Effector memory CD4-positive, alpha-beta T cell (primary cell): ENCODE data around the gene SLC34A3.

Source experiments
- DNase-seq, 3 donors: peaks; one replicate each; pipeline ENCODE4 v3.0.0-alpha.2; 2020
- H3K27ac ChIP-seq: 2 replicates; pipeline ENCODE4 v1.7.0; 2013; ENCODE audit warnings: mild to moderate bottlenecking, low read length, moderate library complexity; ENCODE audit not compliant: insufficient read depth, poor library complexity, severe bottlenecking
- H3K27me3 ChIP-seq: replicated peaks from 2 replicates; pipeline ENCODE4 v1.7.0; 2013; ENCODE audit warnings: mild to moderate bottlenecking, low read length; ENCODE audit not compliant: insufficient read depth, control insufficient read depth, poor library complexity, severe bottlenecking
- H3K36me3 ChIP-seq: 2 replicates; pipeline ENCODE4 v1.7.0; 2013; ENCODE audit warnings: mild to moderate bottlenecking, low read length, moderate library complexity; ENCODE audit not compliant: control insufficient read depth, insufficient read depth
- H3K4me1 ChIP-seq: 2 replicates; pipeline ENCODE4 v1.7.0; 2013; ENCODE audit warnings: low read length, mild to moderate bottlenecking; ENCODE audit not compliant: control insufficient read depth, insufficient read depth, poor library complexity, severe bottlenecking
- H3K4me3 ChIP-seq: 2 replicates; pipeline ENCODE4 v1.7.0; 2013; ENCODE audit warnings: low read length, low read depth, mild to moderate bottlenecking; ENCODE audit not compliant: insufficient read depth, poor library complexity, severe bottlenecking
- H3K9me3 ChIP-seq: 2 replicates; pipeline ENCODE4 v1.7.0; 2013; ENCODE audit warnings: mild to moderate bottlenecking, low read length, moderate library complexity; ENCODE audit not compliant: control insufficient read depth

Gene SLC34A3

GRCh38 chr9:137188490-137189296 is 42.0 kb upstream of the SLC34A3 start, which contains the start of the genes ANAPC2 and SSNA1:
Gene ANAPC2, minus strand, starts transcription at chr9:137188560. Its CDS starts 28 bp downstream, at chr9:137188532.
Gene SSNA1, plus strand, starts transcription at chr9:137188676. Its CDS starts 51 bp downstream, at chr9:137188727.
- H3K4me1 ChIP-seq, result peaks cover 37% of the 10 kb centered on the region

GRCh38 chr9:137189297-137190295 is 41.1 kb upstream of the SLC34A3 start:
- H3K27me3 ChIP-seq, result no peaks in the 10 kb centered on the region
- H3K9me3 ChIP-seq, result no peaks in the 10 kb centered on the region
- peaks cover 37% of the 10 kb centered on the region for H3K4me1 ChIP-seq
- peaks cover 27% of the 10 kb centered on the region for H3K36me3 ChIP-seq
- peak overlapping the region; percentile 88 for H3K4me3 ChIP-seq
- DNase-seq, result no peak
- H3K27ac ChIP-seq, result peak overlapping the region; percentile 96

More at GRCh38 chr9:137188490-137189296, 42.0 kb upstream of the SLC34A3 start, which contains the start of the genes ANAPC2 and SSNA1:
- peak within 1 kb of the TSS; percentile 88 for H3K4me3 ChIP-seq
- no peaks in the 10 kb centered on the region for H3K9me3 ChIP-seq
- H3K27me3 ChIP-seq, result no peaks in the 10 kb centered on the region
- peaks cover 36% of the 10 kb centered on the region for H3K36me3 ChIP-seq
- peak; percentile 85 to 89 (median 88) for DNase-seq
- H3K27ac ChIP-seq, result peak within 1 kb of the TSS; percentile 96

DNA sequence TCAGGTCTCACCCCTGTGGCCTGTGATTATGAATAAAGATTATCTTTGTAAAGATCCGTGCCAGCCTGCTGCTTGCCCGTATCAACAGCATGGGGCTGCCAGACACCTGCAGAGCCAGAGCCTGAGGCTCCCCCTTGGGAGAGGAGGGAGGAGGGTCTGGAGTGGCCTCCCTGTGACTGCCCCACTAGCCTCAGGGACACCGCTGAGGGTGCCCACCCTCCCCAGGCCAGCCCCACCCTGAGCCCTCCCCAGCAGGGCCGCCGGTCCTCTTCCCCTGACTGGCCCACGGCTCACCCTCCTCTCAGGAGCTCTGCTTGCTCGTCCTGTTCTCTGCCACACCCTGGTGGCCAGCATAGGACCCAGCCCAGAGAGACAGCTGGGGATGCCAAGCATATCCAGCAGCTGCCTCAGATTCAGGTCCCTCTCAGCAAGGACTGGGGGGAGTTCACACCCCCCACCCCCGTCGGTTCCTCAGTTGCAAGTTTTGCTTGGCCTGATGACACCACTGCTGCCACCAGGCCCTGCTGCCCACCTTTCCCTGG is 40.3 kb upstream of the SLC34A3 start:
- peaks cover 20% of the 10 kb centered on the region for H3K36me3 ChIP-seq
- no peaks in the 10 kb centered on the region for H3K27me3 ChIP-seq
- H3K4me3 ChIP-seq, result no peak overlapping the region
- H3K4me1 ChIP-seq, result peaks cover 37% of the 10 kb centered on the region
- DNase-seq, result no peak
- no peaks in the 10 kb centered on the region for H3K9me3 ChIP-seq
- H3K27ac ChIP-seq, result peak overlapping the region; percentile 96

DNA sequence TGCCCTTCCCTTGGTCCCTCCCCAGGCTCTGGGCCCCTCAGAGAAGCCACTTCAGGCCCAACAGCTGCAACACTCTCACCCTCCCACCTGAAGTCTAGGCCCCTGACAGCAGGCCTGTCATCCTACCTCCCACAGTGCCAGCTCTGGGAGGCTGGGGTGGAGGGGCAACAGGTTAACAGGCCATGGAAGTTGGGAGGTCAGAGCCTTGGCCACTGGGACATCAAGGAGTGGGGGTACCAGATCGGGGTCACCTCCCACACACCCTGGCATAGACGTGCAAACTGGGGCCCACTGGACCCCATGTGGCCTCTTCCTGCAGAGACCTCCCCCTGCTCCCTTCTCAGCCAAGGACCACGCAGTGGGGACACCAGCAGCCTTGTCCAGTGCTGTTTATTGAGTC is 39.5 kb upstream of the SLC34A3 start:
- no peak for DNase-seq
- Histone ChIP-seq H3K4me3 (no peak overlapping the region), H3K4me1 (peaks cover 32% of the 10 kb centered on the region), H3K27ac (no peak overlapping the region), H3K36me3 (peaks cover 12% of the 10 kb centered on the region), H3K27me3 (no peaks in the 10 kb centered on the region), H3K9me3 (no peaks in the 10 kb centered on the region)

DNA sequence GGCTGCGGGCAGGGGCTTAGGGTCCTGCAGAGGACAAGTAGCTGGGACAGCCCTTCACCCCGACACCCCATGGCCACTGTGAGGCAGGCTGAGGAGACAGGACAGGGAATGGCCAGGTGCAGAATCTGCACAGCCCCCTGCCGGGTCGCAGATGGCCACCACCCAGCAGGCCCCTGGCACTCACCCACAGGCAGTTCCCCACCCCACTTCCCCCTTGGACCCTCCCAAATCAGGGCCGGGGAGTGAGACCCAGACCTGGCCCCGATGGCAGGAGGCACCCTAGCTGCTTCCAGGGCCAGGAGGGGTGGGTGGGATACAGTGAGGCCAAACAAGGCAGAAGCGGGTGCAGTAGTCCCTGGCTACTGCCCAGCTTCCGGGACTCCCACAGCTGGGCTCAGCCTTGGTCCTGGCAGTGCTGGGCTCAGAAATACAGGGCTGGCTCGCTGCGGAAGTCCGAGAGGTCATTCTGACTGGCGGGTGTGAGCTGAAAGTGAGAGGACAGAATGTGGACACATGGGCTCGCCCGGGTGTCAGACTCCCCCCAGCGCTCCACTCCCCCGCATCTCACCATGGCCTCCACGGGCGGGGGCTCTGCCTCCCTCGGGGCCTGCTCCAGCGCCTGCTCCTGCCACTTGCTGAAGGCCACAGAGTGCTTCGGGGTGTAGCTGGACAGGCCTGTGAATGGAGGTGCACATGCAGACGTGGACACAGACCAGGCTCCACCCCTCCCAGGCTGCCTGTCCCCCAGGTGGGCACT is 38.8 kb upstream of the SLC34A3 start:
- no peak for DNase-seq
- peaks cover 12% of the 10 kb centered on the region for H3K36me3 ChIP-seq
- H3K9me3 ChIP-seq, result no peaks in the 10 kb centered on the region
- H3K4me1 ChIP-seq, result peaks cover 26% of the 10 kb centered on the region
- no peaks in the 10 kb centered on the region for H3K27me3 ChIP-seq
- no peak overlapping the region for H3K27ac ChIP-seq
- H3K4me3 ChIP-seq, result no peak overlapping the region

- no peak for DNase-seq
- peaks cover 20% of the 10 kb centered on the region for H3K4me1 ChIP-seq
- peaks cover 12% of the 10 kb centered on the region for H3K36me3 ChIP-seq
- no peak overlapping the region for H3K27ac ChIP-seq
- no peaks in the 10 kb centered on the region for H3K27me3 ChIP-seq
- H3K4me3 ChIP-seq, result no peak overlapping the region
- H3K9me3 ChIP-seq, result no peaks in the 10 kb centered on the region
Observed at GRCh38 chr9:137192448-137192780, 38.3 kb upstream of the SLC34A3 start.

- no peaks in the 10 kb centered on the region for H3K9me3 ChIP-seq
- H3K36me3 ChIP-seq, result peaks cover 12% of the 10 kb centered on the region
- no peak overlapping the region for H3K4me3 ChIP-seq
- no peaks in the 10 kb centered on the region for H3K27me3 ChIP-seq
- peaks cover 16% of the 10 kb centered on the region for H3K4me1 ChIP-seq
- H3K27ac ChIP-seq, result no peak overlapping the region
- no peak for DNase-seq
Observed at GRCh38 chr9:137192859-137193258, 37.8 kb upstream of the SLC34A3 start.

- Histone ChIP-seq H3K36me3 (peaks cover 12% of the 10 kb centered on the region), H3K27me3 (no peaks in the 10 kb centered on the region), H3K27ac (no peak overlapping the region), H3K9me3 (no peaks in the 10 kb centered on the region), H3K4me1 (peaks cover 13% of the 10 kb centered on the region), H3K4me3 (no peak overlapping the region)
- DNase-seq, result no peak
Observed at GRCh38 chr9:137193771-137194170, 36.9 kb upstream of the SLC34A3 start.

GRCh38 chr9:137194388-137194787 is 36.3 kb upstream of the SLC34A3 start:
- no peak overlapping the region for H3K4me3 ChIP-seq
- DNase-seq, result no peak
- peaks cover 11% of the 10 kb centered on the region for H3K36me3 ChIP-seq
- H3K9me3 ChIP-seq, result no peaks in the 10 kb centered on the region
- H3K4me1 ChIP-seq, result peaks cover 11% of the 10 kb centered on the region
- H3K27me3 ChIP-seq, result no peaks in the 10 kb centered on the region
- H3K27ac ChIP-seq, result no peak overlapping the region
